ENCODE measurements around the gene LKAAEAR1. TPM values are rescaled to one million over a fixed set of nuclear protein-coding genes. Genes with fewer than 3 reads are reported as not detected.

The LKAAEAR1 gene
- total and polyA plus RNA-seq, 2 of the 13 experiments (the other 11 are each of a cell fraction or from before 2014, with no cell fraction given): not detected

- TF ChIP-seq ZNF614 (CRISPR knock-in tag; IDR thresholded peaks at IDR 0.05; ENCODE audit: borderline replicate concordance) (peak; percentile 43; the same call in 1 of the 2 replicates), REST (IDR thresholded peaks at IDR 0.05; ENCODE audit: borderline replicate concordance in 1 of 2, low read depth in 1 of 2, low read length in 2 of 2) (no peak), GABPA (IDR thresholded peaks at IDR 0.05; ENCODE audit: low read depth, low read length) (no peak), GABPA (CRISPR knock-in tag; IDR thresholded peaks at IDR 0.05; ENCODE audit: low read depth) (no peak), ZNF510 (CRISPR knock-in tag; IDR thresholded peaks at IDR 0.05; ENCODE audit: low read depth) (no peak), ZNF253 (CRISPR knock-in tag; IDR thresholded peaks at IDR 0.05; ENCODE audit: borderline replicate concordance) (no peak), ZNF749 (CRISPR knock-in tag; IDR thresholded peaks at IDR 0.05; ENCODE audit: borderline replicate concordance) (no peak), POLR2AphosphoS2 (IDR thresholded peaks at IDR 0.05; ENCODE audit: low read depth, low read length) (no peak), BRCA1 (CRISPR knock-in tag; IDR thresholded peaks at IDR 0.05) (no peak), PRPF4 (IDR thresholded peaks at IDR 0.05; ENCODE audit: low read depth, low read length, poor library complexity, severe bottlenecking) (no peak), SUZ12 (IDR thresholded peaks at IDR 0.05; ENCODE audit: low read depth, low read length) (no peak; the same call in 1 of the 2 replicates), ZNF337 (CRISPR knock-in tag; IDR thresholded peaks at IDR 0.05; ENCODE audit: borderline replicate concordance, low read depth) (no peak), PAWR (CRISPR knock-in tag; IDR thresholded peaks at IDR 0.05; ENCODE audit: borderline replicate concordance) (no peak), ZBTB4 (CRISPR knock-in tag; IDR thresholded peaks at IDR 0.05; ENCODE audit: borderline replicate concordance) (no peak), KDM6A (CRISPR knock-in tag; IDR thresholded peaks at IDR 0.05; ENCODE audit: low read depth) (no peak), ZNF773 (CRISPR knock-in tag; IDR thresholded peaks at IDR 0.05; ENCODE audit: borderline replicate concordance) (no peak), PHB2 (IDR thresholded peaks at IDR 0.05; ENCODE audit: partially characterized antibody) (no peak), MIER2 (CRISPR knock-in tag; IDR thresholded peaks at IDR 0.05) (0 out of 2 replicates have a peak, but pooled peaks have one; percentile 29), MXD1 (CRISPR knock-in tag; IDR thresholded peaks at IDR 0.05) (no peak; the same call in 1 of the 2 replicates), ZNF703 (CRISPR knock-in tag; IDR thresholded peaks at IDR 0.05; ENCODE audit: borderline replicate concordance) (no peak)
- TF ChIP-seq, protein P1, sequence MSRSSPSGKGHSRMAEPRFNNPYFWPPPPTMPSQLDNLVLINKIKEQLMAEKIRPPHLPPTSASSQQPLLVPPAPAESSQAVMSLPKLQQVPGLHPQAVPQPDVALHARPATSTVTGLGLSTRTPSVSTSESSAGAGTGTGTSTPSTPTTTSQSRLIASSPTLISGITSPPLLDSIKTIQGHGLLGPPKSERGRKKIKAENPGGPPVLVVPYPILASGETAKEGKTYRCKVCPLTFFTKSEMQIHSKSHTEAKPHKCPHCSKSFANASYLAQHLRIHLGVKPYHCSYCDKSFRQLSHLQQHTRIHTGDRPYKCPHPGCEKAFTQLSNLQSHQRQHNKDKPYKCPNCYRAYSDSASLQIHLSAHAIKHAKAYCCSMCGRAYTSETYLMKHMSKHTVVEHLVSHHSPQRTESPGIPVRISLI (CRISPR knock-in tag; IDR thresholded peaks at IDR 0.05; ENCODE audit: borderline replicate concordance): no peak
Measured at GRCh38 chr20:64083378-64083803, 807 bp downstream of the LKAAEAR1 start (continued).

Data from HepG2 (cell line).